GM21825 (cell line): ENCODE results near the gene TRIM45.
"Not testable (repeated sequence)": the region's sequence is repeated elsewhere in the genome, so short reads cannot be mapped to it uniquely, and the experiment has no call there.

Experiments
- ATAC-seq: cut with Tn5 transposase; IDR thresholded peaks from one replicate; pipeline ENCODE4 v1.9.1; 2021; ENCODE audit warnings: mild to moderate bottlenecking, moderate library complexity; ENCODE audit not compliant: unreplicated experiment

The TRIM45 gene

DNA sequence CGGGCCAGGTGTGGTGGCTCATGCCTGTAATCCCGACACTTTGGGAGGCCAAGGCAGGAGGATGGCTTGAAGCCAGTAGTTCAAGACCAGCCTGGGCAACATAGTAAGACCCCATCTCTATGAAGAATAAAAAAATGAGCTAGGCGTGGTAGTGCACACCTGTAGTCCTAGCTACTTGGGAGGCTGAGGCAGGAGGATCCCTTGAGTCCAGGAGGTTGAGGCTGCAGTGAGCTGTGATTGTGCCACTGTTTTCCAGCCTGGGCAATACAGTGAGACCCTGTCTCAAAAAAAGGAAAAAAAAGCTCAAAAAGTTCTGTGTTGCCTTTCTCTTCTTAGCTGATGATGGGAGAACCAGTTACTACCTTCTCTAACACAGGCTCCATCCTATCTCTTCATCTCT is 19.7 kb downstream of the TRIM45 start:
- ATAC-seq = not testable (repeated sequence)

DNA sequence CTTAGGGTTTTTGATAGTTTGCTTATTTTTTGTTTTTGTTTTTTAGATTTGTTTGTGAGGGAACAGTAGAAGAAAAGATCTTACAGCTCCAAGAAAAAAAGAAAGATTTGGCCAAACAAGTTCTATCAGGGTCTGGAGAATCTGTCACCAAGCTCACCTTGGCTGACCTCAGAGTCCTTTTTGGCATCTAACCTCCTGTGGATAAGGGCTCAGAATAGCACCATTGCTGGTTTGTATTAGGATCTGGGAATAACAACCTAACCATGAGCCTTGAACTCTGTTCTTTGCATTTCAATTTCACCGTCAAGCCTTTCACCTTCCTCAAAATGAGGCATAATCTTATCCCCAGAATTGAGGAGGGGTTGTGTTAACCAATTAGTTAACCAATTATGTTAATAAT is 20.2 kb downstream of the TRIM45 start:
- no peak for ATAC-seq

DNA sequence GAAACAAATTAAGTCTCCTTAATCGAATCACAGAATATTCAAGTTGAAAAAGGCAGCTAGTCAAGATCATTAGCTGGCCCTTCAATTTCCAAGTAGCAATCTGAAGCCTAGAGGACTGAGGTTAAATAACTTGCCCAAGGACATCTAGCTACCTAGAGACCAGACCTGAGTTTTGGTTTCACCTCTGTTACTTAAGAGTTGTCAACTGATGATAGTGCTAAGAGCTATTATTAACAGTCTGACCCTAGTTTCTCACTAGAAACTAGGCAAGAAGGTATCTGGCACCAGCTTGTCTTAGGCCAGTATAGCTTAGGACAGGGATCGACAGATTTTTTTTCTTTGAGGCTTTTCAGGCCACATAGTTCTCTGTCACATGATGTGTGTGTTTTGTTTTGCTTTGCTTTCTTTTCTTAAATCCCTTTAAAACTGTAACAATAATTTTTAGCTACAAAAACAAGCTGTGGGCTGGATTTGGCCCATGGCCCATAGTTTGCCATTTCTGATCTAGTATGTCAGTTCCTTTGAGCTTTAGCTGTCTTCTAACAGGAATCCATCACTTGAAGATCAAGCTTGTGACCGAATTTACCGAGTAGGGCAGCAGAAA is 23.2 kb downstream of the TRIM45 start:
- no peak for ATAC-seq

DNA sequence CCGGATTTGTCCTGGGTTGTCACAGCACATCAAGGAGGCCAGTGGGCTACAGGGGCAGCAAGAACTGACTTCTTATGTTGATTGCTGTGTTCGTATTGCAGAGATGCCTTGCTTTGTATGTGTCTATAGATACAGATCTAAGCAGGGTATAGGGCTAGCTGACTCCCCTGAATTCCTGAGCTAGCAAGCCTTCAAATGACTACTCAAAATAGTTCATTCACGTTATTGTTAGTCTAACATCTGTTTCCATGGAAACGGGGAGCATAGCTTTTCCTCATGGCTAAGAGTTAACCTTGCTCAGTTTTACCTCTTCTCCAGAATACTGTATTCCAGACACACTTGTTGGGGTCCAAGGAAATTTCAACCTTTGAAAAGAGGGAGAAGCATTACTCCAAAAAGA is 24.1 kb downstream of the TRIM45 start:
- ATAC-seq = no peak

DNA sequence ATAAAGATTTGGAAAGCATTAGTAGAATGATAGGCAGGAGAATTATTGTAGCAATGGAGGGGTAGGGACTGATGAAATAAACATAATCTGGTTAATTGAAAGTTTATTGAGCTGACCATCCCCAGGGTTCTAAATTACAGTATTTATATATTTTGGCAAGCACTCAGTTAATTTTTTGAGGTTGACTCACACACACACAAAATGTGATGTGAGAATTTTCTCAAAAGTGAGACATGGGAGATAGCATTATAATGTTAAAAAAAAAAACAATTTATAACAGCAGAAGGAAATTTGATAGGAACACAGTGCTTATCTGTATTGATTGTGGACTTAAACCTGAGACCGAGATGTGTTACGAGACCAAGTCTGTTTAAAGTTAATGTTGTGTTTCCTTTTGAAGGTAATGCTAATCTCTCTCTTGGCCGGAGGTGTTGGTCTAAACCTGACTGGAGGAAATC is 24.6 kb downstream of the TRIM45 start:
- ATAC-seq = no peak

DNA sequence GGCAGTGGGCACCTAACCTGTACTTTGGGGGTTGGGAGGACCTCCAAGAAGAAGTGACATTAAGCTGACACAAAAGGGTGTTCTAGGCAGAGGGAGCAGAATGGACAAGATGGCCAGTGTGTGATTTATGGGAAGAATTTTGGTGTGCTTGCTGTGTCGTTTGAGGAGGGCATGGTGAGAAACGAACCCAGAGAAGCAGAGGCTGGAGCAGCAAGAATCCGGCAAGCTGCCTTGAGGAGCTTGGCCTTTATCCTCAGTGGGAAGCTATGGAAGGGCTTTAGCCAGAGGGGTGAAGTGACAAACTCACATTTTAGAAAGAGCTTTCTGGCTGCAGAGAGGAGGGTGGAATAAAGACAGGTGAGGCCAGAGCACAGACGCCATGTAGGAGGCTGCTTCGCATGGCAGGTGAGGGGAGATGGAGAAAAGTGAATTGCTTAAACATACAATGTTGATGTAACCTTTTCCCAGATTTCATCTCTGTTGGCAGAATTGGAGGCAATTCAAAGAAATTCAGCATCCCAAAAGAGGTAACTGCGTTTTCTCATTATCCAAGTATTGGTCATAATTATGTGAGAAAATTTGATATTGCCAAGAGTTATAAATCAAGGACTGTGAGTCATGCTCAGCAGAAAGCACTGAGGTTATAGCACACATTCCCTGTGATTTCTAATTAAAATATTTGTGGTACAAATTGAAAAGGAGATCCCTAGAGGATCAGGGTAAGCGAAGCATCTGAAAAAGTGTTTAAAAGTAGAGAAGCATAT is 26.5 kb downstream of the TRIM45 start:
- no peak for ATAC-seq

DNA sequence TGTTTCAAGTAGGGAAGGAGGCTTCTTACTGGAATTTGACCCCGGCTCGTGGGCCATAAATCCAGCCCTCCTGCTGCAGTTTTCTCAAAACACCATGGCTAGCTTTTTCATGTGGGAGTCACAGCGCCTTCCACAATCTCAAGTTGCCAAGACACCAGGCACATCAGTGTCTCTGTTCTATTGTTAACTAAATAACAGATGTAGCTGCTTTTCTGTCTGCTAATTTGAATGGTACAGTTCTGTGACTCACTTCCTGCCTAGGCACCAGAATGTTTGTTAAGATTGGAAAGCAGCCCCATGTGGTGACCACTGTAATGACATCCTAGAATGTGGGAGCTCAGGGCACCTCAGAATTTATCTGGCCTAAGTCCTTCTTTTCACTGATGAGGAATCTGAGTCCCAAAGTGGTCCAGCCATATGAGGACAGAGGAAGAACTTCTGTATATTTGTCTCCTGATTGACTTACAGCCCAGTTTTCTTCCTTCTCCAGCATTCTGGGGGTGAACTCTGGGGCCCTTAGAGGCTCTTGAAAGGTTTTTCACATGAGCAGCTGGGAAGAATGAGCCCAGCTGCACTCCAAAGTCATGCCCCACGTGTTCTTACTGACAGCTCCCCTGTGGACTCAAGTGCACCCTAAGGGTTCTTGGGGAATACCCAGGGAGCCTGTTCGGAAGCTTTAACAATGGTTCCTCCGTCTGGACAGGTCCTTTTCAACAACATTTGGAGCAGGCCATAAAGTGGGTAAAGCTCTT is 27.5 kb downstream of the TRIM45 start:
- peak; percentile 72 for ATAC-seq

DNA sequence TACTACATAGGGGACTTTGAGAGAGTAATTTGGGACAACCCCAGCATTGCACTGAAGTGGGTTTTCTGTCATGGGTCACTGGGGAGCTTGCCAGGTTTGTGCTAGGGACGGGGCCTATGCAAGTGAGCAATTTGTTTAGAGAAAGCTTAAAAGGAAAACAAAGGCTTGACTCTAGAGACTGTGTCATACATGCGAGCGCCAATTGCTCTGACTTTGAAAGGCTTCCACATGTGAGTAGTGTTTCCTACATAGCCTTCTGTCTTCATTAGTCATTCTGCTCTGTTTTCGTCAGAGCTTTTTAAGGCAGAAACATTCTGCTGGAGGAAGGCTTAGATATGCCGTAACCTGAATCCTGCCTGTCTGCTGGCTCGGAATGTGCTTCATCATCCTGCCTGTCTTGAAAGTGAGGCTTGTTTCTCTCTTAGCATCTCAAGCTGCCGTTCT is 28.4 kb downstream of the TRIM45 start:
- ATAC-seq = no peak

DNA sequence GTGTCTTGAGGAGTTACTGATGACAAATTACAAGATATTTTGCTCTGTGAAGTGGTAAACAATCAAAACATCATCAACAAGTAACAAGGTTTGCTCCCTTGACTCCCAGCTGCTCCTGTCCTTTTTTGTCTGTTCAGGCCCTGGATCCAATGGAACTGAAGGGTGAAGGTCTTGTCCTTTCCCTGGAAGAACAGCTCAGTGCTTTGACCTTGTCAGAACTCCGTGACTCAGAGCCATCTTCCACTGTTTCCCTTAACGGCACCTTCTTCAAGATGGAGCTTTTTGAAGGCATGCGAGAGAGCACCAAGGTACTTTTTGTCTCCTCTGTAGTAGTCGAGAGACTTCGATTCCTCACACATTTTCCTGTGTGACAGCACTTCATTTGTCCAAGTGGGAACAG is 29.0 kb downstream of the TRIM45 start:
- no peak for ATAC-seq

DNA sequence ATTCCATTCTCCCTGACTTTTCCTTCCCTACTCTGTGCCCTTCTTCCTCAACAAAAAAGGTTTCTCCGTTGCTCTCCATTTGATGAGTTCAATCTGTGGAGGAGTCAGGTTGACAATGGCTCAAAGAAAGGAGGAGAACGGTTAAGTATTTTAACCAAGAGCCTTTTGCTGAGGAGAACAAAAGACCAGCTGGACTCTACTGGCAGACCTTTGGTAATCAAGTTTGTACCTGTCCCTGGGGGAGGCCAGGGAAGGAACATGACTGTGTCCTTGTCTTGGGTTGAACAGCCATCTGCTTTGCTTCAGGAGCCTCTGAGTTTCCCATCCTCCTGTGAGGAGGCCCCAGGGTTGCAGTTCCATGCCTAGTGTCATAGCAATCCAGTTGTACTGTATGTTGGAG is 31.6 kb downstream of the TRIM45 start:
- no peak for ATAC-seq

DNA sequence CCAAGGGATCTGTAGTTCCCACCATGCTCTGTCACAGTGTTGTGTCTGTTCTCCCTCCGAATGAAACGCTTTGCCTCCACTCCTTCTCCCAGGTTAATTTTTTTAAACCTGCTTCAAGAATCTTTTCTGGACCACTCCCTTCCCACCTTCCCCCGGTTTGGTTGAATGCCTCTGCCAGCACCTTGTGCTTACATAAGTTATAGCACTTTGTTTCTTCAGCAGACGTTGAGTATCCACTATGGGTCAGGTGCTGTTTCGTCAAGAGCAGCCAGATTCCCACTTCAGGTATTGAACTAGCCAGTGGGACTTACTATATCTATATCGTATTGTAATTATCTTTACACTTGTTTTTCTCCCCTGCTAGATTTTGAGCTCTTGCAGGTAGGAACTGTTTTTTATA is 33.9 kb downstream of the TRIM45 start:
- no peak for ATAC-seq

DNA sequence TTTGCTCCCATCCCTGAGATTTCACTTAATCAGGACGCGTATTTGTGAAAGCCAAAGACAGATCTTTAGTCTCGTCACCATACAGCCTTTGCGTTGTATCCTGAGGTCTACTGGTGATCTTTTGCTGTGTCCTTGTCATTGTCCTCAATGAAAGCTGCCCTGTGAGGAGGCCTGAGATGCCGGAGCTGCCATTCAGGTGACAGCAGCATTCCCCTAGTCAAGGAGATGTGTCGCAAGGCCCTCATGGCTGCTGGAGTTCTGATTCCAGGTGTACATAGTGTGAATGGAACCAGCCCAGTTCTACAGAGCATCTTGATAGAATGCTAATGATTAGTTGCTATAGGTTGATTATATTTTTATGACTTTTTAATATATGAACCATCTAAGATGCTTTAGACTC is 37.3 kb downstream of the TRIM45 start:
- no peak for ATAC-seq

DNA sequence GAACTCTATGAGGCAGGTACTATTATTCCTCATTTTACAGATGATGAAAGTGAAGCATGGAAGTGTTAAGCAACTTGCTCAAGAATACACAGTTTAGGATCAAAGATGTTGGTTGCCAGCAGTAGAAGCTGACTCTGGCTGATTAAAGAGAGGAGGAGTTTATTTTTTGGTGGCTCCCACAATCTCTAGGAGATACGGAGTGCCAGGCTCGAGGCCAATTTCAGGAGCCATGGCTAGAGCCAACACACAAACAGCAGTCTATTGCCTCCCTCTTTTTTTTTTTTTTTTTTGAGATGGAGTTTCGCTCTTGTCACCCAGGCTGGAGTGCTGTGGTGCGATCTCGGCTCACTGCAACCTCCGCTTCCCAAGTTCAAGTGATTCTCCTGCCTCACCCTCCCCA is 41.8 kb downstream of the TRIM45 start:
- ATAC-seq = no peak

DNA sequence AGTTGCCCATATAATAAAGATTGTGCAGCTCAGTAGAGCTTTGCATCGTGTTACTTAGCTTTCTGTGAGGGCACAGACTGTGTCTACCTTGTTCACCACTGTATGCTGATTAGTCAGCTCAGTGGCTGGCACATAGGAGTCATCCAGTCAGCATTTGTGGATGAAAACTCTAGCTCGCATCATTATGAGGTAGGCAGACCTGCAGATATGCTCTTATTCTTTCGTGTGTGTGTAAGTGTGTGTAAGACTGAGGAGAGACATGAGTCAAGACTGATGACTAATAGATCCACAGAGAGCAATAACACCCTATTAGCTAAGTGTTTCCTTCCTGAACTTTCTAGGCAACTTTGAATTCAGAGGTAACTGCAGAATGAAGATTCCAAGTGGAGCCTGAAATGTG is 44.3 kb downstream of the TRIM45 start:
- ATAC-seq = no peak

DNA sequence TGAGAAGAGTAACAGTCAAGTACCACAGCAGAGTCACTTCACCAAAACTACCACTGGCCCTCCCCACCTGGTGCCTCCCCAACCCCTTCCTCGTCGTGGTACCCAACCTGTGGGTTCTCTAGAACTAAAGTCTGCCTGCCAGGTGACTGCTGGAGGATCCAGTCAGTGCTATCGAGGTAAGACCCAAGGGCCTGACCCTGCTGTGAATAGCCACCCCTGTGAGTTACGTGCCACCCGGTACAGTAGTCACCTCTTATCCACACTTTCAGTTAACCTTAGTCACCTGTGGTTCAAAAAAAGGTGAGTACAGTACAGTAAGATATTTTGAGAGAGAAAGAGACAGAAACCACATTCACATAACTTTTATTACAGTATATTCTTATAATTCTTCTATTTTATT is 44.9 kb downstream of the TRIM45 start:
- no peak for ATAC-seq

DNA sequence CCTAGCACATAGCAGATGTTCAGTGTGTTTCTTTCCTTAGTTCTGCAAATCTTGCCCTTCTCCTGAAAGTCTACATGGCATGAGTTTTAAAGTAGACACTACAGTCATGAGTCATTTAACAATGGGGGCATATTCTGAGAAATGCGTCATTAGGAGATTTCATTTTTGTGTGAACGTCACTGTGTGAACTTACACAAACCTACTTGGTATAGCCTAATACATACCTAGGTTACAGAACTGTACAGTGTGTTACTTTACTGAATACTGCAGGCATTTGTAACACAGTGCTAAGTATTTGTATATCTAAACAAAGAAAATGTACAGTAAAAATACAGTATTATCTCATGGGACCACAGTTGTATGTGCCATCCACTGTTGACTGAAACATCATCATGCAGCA is 51.4 kb downstream of the TRIM45 start:
- no peak for ATAC-seq

DNA sequence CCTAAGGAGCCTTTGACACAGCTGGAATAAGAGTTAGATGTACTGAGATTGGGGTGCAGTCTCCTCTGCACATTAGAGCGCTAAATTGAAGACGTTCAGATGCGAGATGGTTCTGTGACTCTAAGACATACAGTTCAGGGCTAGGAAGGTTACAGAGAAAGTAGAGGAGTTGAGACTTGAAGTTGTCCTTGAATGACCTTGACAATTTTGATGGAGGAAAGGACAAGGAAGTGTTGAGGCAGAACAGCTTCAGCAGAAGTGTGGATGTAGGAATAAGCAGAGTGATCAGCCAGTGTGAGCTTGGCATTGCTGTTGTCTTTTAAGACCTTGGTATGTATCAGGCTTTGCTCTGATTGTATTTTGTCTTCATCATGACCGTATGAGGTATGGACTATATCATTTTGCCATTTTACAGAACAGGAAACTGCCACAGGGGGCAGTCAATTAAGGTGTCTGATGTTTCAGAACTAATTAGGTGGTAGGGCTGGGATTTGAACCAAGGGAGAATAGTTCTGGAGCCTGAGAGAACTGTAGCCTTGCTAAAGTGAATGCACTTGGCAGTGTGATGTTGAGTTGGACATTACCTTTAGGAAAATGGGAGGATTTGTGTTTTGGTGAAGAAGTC is 52.2 kb downstream of the TRIM45 start:
- no peak for ATAC-seq

DNA sequence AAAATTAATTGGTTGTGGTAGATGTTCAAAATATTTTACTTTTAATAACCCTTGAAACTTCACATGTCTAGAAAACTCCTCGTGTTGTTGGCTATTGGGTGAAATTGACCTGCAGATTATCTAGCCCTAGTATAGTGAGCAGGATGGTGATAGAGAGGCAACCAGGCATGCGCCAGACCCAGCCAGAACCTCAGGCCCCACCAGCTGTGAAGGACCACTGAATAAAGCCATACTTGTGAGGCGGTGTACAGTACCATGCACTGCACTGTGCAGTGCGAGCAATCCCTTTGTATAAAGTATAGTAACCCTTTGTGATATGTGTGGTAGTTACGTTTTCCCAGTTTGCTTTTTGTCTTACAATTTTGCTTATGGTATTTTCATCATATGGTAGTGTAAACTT is 53.0 kb downstream of the TRIM45 start:
- no peak for ATAC-seq

DNA sequence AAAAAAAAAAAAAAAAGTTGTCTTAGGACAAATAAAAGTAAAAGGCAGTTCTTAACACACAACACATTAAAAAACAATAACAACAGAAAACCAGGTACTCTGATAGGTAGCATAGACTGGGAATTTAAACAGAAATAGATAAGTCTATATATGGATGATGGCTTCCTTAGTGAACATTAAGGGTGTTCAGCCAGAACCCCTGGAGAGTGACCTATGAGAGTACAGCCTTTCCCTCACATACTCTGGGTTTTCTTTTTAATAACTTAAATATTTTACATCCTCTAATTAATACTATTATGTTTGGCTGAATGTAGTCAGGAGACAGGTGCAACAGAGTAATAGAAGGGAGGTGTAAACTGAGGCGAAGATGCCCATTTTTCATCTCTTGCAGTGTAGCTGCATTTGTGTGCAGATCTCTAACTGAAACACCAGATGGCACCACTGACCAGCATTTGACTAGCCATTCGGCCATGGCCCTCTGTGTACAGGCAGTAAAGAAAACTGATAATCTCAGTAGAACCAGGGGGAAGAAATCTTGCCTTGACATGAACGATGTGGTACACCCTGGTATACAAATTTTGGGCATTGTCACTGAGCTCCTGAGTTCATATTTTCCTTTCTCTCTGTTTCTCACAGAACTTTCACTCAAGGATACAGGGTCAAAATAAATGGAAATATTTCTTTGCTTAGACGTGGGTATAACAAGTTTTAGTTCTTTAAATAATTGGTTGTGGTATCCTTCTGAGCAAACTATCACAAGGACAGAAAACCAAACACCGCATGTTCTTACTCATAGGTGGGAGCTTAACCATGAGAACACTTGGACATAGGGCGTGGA is 53.8 kb downstream of the TRIM45 start:
- no peak for ATAC-seq

DNA sequence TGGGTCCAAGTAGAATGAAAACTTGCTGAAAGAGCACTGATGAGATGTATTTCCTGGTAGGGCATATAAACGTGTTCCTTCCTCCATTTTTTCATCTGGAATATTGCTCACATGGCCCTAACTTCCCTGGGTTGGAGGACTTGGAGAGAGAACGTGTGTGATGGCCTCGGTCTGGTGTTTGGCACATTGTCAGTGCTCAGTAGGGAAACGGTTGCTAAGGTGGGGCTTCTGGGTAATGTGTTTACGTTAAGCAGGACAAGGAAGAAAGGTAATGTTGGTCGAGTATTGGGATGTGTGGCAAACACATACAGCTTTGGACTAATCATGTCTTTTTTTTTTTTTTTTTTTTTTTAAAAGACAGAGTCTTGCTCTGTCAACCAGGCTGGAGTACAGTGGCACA is 55.2 kb downstream of the TRIM45 start:
- no peak for ATAC-seq

DNA sequence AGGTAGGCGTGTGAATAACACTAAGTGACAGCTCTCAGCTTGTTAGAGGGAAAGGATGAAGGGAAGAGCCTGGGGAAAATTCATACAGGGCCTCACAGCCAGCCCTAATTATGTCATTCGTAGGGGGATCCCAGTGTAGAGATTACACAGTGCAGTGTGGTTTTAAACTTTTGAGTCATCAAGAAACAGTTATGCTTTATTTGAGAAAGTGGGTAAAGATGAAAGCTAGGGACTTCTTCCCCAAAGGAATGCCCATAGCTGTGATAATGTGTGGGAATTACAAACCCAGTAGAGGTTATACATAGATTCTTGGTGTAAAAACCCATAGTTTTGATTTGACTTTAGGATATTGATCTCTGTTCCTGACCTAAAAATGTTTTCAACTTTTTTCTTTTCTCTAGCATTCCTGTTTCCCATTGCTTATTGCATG is 59.5 kb downstream of the TRIM45 start:
- ATAC-seq = peak; percentile 24
